Urinary bladder (tissue), 4 donors: ENCODE data around the gene METTL15. TPM values are rescaled to one million over a fixed set of nuclear protein-coding genes. Genes with fewer than 3 reads are reported as not detected.
"Not testable (repeated sequence)": the region's sequence is repeated elsewhere in the genome, so short reads cannot be mapped to it uniquely, and the experiment has no call there.

Experiments used
- DNase-seq: peaks from one replicate; pipeline ENCODE4 v3.0.0-alpha.2; 2015; ENCODE audit errors: extremely low spot score
- H3K27ac ChIP-seq: one replicate; pipeline ENCODE4 v1.5.1; 2013; ENCODE audit warnings: low read depth, mild to moderate bottlenecking, moderate library complexity
- H3K36me3 ChIP-seq: one replicate; pipeline ENCODE4 v1.6.1; 2013; ENCODE audit warnings: mild to moderate bottlenecking, moderate library complexity; ENCODE audit not compliant: insufficient read depth
- H3K4me1 ChIP-seq: one replicate; pipeline ENCODE4 v1.6.1; 2013; ENCODE audit warnings: mild to moderate bottlenecking, moderate library complexity; ENCODE audit not compliant: insufficient read depth
- H3K4me3 ChIP-seq: one replicate; pipeline ENCODE4 v1.5.1; 2013; ENCODE audit warnings: low read depth, low read length
- WGBS: extraction: QIAGEN DNeasy Blood & Tissue Kit; methylation state at CpG from one replicate; pipeline ENCODE4 v1.1.7; 2013; 5-methylcytosine and 5-hydroxymethylcytosine counted together
- polyA plus RNA-seq: library from polyadenylated mRNA; stranded (reverse); fragments of 200-250 nt; gene quantifications from one replicate; pipeline ENCODE4 v1.2.3, GENCODE V29; 2013
- total RNA-seq: library from RNA; depleted of rRNA; stranded (reverse); fragments of >200 nt; gene quantifications from one replicate; pipeline ENCODE4 v1.2.3, GENCODE V29; 2014
- donor health status: healthy with polysubstance abuse.
- donor health status: healthy.

Gene METTL15
- total and polyA plus RNA-seq, 2 donors = 5.3 to 56.3 TPM

DNA sequence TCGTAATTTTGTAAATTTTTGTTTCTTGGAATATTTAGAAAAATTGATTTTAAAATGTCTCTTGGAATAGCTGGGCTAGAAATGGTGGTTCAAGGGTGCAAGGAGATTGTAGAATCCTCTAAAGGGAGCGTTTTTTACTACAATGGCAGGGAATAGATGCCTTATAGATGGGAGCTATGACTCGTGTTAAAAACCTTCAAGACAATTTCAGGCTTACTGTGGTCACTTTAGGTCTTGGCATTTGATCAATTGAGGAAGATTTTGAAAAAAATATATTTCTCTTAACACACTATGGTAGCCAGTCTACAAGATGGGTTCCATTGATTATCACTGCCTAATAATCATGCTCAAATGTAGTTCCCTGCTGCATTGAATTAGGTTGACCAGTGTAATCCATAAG lies 25.0 kb downstream of the METTL15 start:
- no peak for DNase-seq
- no peaks in the 10 kb centered on the region for H3K36me3 ChIP-seq
- no peak overlapping the region for H3K4me3 ChIP-seq
- no peak overlapping the region for H3K27ac ChIP-seq
- WGBS = 96% methylated on average over 3 of the region's 3 CpGs
- no peaks in the 10 kb centered on the region for H3K4me1 ChIP-seq

DNA sequence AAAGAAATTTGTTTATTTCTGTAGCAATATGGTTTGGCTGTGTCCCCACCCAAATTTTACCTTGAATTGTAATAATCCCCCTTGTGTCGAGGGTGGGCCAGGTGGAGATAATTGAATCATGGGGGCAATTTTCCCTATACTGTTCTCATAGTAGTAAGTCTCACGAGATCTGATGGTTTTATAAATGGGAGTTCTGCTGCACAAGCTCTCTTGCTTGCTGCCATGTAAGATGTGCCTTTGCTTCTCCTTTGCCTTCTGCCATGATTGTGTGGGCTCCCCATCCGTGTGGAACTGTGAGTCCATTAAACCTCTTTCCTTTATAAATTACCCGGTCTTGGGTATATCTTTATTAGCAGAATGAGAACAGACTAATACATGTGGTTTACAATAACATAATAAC lies 28.0 kb downstream of the METTL15 start:
- H3K4me3 ChIP-seq, H3K36me3 ChIP-seq, DNase-seq, H3K27ac ChIP-seq, H3K4me1 ChIP-seq: not testable (repeated sequence)
- 98% methylated on average over 4 of the region's 4 CpGs for WGBS

DNA sequence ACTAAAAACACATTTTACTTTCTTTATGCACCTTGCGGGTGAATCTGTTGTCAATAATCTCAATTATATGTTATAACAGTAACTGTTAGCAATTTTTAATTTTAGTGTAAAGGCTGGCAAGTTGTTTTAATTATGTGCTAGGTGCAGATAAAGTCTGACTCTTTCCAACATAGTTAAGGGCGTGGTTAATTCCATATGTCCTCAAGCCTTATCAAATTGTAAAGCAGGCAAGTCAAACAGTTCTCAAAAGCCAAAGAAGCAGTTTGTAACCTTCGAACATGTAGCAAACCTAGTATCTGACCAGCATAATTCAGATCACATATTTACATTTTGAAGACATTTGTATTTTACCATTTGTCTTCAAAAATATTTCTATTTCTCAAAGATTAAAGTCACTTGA lies 29.2 kb downstream of the METTL15 start:
- H3K4me1 ChIP-seq = no peaks in the 10 kb centered on the region
- H3K4me3 ChIP-seq = no peak overlapping the region
- H3K36me3 ChIP-seq = no peaks in the 10 kb centered on the region
- no peak overlapping the region for H3K27ac ChIP-seq
- DNase-seq = no peak
- 97% methylated on average over 3 of the region's 3 CpGs for WGBS

DNA sequence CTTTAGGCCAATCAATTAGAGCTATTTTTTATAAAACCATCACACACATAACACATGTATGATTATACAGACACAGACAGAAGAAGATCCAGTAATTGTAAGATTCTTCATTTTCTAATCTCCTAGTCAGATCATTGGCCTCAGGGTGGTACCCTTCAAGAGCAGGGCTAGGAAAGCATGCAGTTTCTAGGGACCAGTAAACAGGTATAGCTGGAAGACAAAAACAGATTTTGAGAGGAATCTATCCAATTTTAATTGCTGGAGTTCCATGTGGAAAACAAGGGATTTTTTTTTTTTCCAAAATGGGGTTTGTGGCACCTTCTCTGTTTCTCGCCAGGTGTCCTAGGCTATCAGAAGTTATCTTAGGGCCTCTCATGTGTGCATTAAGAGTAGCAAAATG lies 29.6 kb downstream of the METTL15 start:
- Histone ChIP-seq H3K4me1 (no peaks in the 10 kb centered on the region), H3K4me3 (no peak overlapping the region), H3K36me3 (no peaks in the 10 kb centered on the region), H3K27ac (no peak overlapping the region)
- WGBS = 100% methylated on average over 1 of the region's 1 CpG
- DNase-seq = no peak

DNA sequence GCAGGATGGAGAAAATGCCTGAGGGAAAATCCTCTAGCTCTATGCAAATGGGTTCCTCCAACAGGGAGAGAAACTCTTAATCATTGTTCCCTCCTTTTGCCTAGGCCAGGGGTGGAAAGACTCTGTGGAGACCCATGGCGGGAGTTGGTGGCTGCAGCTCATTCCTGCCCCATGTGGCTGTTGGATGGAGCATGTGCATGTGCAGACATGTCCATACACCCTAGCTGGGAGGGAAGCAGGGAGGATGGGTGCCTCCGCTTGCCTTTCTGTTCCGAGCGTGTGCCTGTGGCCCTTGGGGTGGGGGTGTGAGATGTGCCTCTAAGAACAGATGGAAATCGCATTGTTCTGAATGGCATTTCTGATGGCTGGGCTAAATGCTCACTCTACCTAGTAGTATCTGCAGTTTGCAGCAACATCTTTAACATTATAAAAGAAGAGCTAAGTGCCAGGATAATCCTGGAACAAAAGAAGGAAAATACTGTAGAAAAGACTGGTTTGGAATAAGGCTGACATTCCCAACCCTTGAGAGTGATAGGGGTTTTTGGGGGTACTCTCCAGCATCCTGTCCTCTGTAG lies 31.7 kb downstream of the METTL15 start:
- H3K36me3 ChIP-seq = no peaks in the 10 kb centered on the region
- no peak for DNase-seq
- 98% methylated on average over 5 of the region's 5 CpGs for WGBS

DNA sequence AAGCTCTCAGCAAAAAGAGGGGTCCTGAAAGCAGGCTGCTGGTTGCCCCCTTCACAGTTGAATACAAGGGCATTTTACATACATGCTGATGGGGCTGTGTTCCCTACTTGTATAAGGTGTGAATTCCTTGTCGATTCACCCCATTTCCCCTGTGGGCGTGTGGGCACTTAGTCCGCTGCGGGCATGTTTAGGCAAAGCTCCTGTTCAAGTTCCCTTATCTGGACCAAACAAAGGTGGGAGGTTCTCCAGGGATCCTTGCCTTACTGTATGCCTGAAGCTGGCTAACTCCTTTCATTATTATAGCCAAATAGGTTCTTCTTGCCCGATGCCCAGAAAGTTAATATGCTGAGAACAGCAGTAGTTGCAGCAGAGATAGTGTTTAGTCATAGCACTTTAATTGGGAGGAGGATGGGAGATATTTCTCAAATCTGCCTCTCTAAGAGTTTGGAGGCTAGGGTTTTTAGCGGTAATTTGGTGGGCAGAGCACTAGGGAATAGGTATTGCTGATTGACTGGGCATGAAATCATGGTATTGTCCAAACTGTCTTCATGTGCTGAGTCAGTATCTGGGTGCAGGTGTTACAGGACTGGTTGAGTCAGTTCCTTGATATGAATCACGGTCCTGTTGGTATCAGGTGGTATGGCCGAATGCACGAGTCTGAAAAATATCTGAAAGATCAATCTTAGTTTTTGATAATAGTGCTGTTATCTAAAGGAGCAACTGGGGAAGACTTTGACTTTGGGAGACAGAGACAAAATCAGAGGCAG lies 32.7 kb downstream of the METTL15 start:
- DNase-seq = no peak
- no peak overlapping the region for H3K27ac ChIP-seq
- H3K4me3 ChIP-seq = no peak overlapping the region
- H3K4me1 ChIP-seq = no peaks in the 10 kb centered on the region
- H3K36me3 ChIP-seq = no peaks in the 10 kb centered on the region
- 96% methylated on average over 9 of the region's 9 CpGs for WGBS

More for the DNA sequence above, 31.7 kb downstream of the METTL15 start:
- Histone ChIP-seq H3K4me1 (no peaks in the 10 kb centered on the region), H3K4me3 (no peak overlapping the region), H3K27ac (no peak overlapping the region)

DNA sequence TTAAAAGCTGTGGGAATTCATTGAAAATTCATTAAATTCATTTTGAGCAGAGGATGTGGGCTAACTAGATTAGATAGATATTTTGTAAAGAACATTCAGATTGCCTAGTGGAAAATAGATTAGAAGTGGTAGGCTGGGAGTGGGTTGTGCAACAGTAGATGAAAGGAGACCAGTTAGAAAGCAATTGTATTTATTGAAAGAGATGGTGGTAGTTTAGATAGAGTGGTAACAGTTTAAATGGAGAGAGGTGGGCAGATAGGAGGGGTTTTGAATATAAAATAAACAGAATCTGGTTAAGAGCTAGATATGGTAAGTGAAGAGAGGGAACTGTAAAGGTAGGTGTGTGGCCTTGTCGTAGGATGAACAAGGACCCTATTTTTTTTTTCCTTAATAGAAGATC lies 34.5 kb downstream of the METTL15 start:
- H3K4me3 ChIP-seq = no peak overlapping the region
- WGBS = 97% methylated on average over 1 of the region's 1 CpG
- H3K36me3 ChIP-seq = no peaks in the 10 kb centered on the region
- no peaks in the 10 kb centered on the region for H3K4me1 ChIP-seq
- DNase-seq = no peak
- H3K27ac ChIP-seq = no peak overlapping the region

DNA sequence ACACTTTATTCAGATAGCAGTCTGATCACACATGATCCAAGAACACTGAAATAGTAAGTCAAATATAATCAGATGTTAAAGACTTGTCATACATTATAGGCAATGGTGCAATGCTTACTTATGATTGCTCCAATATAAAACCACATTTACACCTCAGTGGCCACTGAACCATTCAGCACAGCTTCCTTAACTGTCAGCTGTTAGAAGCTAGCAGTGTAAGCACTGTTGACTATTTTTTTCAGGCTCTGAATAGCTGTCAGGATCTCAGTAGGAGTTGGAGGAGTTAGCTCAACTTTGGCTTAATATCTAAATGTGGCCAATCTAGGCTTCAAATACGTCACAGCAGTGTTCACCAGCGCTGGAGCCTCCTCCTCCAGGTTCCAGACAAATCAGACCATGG lies 36.6 kb downstream of the METTL15 start:
- no peak overlapping the region for H3K4me3 ChIP-seq
- WGBS = 98% methylated on average over 2 of the region's 2 CpGs
- no peak for DNase-seq
- no peaks in the 10 kb centered on the region for H3K4me1 ChIP-seq
- H3K27ac ChIP-seq = no peak overlapping the region
- H3K36me3 ChIP-seq = no peaks in the 10 kb centered on the region

DNA sequence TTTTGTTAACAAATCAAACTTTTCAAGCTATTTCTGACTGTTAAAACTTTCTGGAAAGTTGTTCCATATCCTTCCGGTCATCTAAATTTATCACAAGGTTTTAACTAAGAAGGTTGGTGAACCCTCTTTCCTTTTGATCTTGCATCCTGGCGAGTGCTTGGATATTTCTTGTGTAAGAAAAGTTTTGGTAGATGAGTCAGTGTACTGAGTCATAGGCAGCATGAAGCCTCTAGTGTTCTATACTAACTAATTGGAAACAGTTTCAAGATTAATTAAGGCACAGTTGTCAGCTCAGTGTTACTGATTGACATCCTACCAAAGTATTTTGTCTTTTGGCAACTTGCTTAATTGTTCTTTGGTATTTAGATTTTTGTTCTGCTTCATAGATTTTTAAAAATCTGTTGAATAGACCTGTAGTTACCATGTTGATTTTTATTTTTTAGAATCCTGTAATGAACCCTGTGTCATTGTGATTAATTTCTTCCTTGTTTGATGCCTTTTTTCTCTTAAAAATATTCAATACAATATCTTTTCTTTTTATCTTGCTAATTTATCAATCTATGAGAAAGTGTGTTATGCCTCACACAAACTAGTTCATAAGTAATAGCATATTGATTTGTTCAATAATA lies 38.0 kb downstream of the METTL15 start:
- Histone ChIP-seq H3K27ac (no peak overlapping the region), H3K4me3 (no peak overlapping the region), H3K36me3 (no peaks in the 10 kb centered on the region), H3K4me1 (no peaks in the 10 kb centered on the region)
- WGBS = 62% methylated on average over 2 of the region's 2 CpGs
- no peak for DNase-seq

DNA sequence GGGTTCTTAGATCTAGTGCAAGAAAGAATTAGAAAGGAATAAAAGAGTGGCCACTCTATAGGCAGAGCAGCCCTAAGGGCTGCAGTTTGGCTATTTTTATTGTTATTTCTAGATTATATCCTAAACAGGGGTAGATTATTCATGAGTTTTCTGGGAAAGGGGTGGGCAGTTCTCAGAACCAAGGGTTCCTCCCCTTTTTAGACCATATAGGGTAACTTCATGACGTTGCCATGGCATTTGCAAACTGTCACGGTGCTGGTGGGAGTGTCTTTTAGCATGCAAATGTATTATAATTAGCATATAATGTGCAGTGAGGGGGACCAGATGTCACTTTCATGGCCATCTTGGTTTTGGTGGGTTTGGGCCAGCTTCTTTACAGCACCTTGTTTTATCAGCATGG lies 44.6 kb downstream of the METTL15 start:
- no peak overlapping the region for H3K4me3 ChIP-seq
- no peaks in the 10 kb centered on the region for H3K4me1 ChIP-seq
- 96% methylated on average over 2 of the region's 2 CpGs for WGBS
- no peak for DNase-seq
- no peak overlapping the region for H3K27ac ChIP-seq
- no peaks in the 10 kb centered on the region for H3K36me3 ChIP-seq

DNA sequence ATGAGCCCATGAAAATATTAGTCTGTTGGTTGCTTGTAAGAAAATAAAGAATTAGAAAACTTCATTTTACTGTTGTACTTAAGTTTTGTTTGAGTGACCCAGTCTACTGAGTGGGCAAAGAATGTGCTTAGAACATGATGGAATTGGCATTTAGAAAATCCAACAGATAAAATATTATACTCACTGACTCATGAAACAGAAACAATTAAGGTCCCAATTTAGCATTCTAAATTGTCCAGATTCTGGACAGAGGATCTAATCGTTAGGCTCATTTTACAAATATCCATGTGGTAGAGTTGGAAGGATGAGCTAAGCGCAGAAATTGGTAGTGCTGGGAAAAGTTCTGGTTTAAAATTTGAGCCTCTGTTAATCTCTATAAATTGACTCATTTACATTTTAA lies 45.4 kb downstream of the METTL15 start:
- WGBS = 96% methylated on average over 2 of the region's 2 CpGs
- Histone ChIP-seq H3K4me3 (no peak overlapping the region), H3K27ac (no peak overlapping the region), H3K4me1 (no peaks in the 10 kb centered on the region), H3K36me3 (no peaks in the 10 kb centered on the region)
- no peak for DNase-seq

DNA sequence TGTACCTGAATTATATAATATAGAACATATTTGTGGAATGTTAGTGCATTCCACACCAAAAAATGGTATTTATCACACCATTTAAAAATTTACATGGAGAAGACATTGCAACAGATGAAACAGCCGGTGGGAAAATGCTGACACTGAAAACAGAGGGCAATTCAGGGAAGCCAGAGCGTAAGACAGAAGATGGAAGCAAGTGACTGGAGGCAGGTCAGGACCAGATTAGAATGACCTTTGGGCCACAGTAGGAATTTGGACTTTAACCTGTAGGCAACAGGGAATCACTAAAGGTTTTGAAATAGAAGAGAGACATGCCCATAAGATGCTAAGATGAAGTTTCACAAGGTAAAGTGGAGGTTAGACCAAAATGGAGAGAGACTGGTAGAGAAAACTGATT lies 60.5 kb downstream of the METTL15 start:
- 94% methylated on average over 2 of the region's 2 CpGs for WGBS

DNA sequence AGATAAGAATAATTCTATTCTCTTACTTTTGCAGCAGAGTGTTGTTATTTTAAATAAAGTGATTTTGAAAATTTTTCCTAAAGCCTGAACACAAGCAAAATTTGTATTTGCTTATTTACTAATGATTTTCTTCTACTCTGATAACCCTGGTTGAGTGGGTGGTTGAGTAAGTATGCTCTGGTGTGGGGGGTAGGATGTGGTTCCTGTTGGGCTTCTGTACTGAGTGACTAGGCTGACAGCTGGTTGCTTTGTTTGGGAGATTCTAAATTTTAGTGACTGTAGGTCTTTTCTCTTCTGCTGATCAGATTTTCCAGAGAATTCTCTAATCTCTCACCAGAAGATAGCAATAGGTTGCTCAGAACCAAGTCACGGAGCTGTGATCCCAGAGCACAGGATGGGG lies 61.6 kb downstream of the METTL15 start:
- Histone ChIP-seq H3K27ac (no peak overlapping the region), H3K36me3 (no peaks in the 10 kb centered on the region), H3K4me1 (no peaks in the 10 kb centered on the region), H3K4me3 (no peak overlapping the region)
- no peak for DNase-seq
- WGBS = 95% methylated on average over 1 of the region's 1 CpG

More for the DNA sequence above, 60.5 kb downstream of the METTL15 start:
- H3K4me3 ChIP-seq = no peak overlapping the region
- no peak overlapping the region for H3K27ac ChIP-seq
- no peaks in the 10 kb centered on the region for H3K36me3 ChIP-seq
- no peaks in the 10 kb centered on the region for H3K4me1 ChIP-seq
- DNase-seq = no peak

DNA sequence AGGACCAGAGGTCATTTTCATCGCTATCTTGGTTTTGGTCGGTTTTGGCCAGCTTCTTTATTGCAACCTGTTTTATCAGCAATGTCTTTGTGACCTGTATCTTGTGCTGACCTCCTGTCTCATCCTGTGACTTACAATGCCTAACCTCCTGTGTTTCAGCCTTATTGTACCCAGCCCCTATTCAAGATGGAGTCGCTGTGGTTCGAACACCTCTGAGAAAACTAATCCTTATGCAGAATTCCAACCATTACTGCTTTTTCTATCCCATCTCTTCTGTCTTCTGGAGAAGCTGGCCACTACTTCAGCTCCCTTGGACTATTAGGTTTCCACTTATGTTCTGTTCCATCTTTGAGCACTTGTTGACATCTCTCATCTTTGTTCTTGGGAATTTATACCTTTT lies 62.6 kb downstream of the METTL15 start:
- no peak for DNase-seq
- H3K27ac ChIP-seq = no peak overlapping the region
- H3K4me1 ChIP-seq = no peaks in the 10 kb centered on the region
- H3K36me3 ChIP-seq = no peaks in the 10 kb centered on the region
- no peak overlapping the region for H3K4me3 ChIP-seq
- 96% methylated on average over 4 of the region's 4 CpGs for WGBS
